HepG2 (cell line): ENCODE data around the gene CNNM2. TPM values are rescaled to one million over a fixed set of nuclear protein-coding genes. Genes with fewer than 3 reads are reported as not detected.

Experiments used
- CHD2 ChIP-seq: IDR thresholded peaks from 2 replicates; pipeline ENCODE4 v1.6.1; 2011; ENCODE audit warnings: low read depth, low read length, improper control_type of control experiment
- CHD4 ChIP-seq: fragments of 200-600 bp; sonication (generic); IDR thresholded peaks from 2 replicates; pipeline ENCODE4 v1.7.0; 2017; ENCODE audit warnings: mild to moderate bottlenecking, low read length, borderline replicate concordance
- ETV6 ChIP-seq: sonication (generic); formaldehyde crosslinking; conservative IDR thresholded peaks from 2 replicates; pipeline ENCODE4 v1.4.0; 2020; ENCODE audit warnings: missing genetic modification reagents
- FOXM1 ChIP-seq: sonication (generic); formaldehyde crosslinking; IDR thresholded peaks from 2 replicates; pipeline ENCODE4 v1.5.0; 2020; ENCODE audit warnings: missing genetic modification reagents
- IKZF4 ChIP-seq: sonication (generic); formaldehyde crosslinking; IDR thresholded peaks from 2 replicates; pipeline ENCODE4 v1.5.1; 2020; ENCODE audit warnings: borderline replicate concordance, mild to moderate bottlenecking, low read depth, missing genetic modification reagents; ENCODE audit errors: not compliant biosample characterization
- KIAA2018 ChIP-seq: sonication (generic); formaldehyde crosslinking; IDR thresholded peaks from 2 replicates; pipeline ENCODE4 v1.5.0; 2020; ENCODE audit warnings: mild to moderate bottlenecking, missing genetic modification reagents, borderline replicate concordance
- MXD1 ChIP-seq: sonication (generic); formaldehyde crosslinking; IDR thresholded peaks from 2 replicates; pipeline ENCODE4 v1.4.0; 2020; ENCODE audit warnings: mild to moderate bottlenecking, missing genetic modification reagents
- SMARCC2 ChIP-seq: fragments of 450-650 bp; IDR thresholded peaks from 2 replicates; pipeline ENCODE4 v1.6.1; 2017; ENCODE audit warnings: antibody characterized with exemption, mild to moderate bottlenecking
- ZFX ChIP-seq: sonication (generic); formaldehyde crosslinking; IDR thresholded peaks from 2 replicates; pipeline ENCODE4 v1.4.0; 2020; ENCODE audit warnings: mild to moderate bottlenecking, low read depth, missing genetic modification reagents, moderate library complexity
- ZNF644 ChIP-seq: IDR thresholded peaks from 2 replicates; pipeline ENCODE4 v1.6.1; 2016; ENCODE audit warnings: low read depth
- ZZZ3 ChIP-seq: sonication (generic); formaldehyde crosslinking; IDR thresholded peaks from 2 replicates; pipeline ENCODE4 v1.4.0; 2020; ENCODE audit warnings: missing genetic modification reagents, mild to moderate bottlenecking, borderline replicate concordance
- polyA plus RNA-seq, 8 experiments: library from polyadenylated mRNA; depleted of rRNA in 3 of 8; stranded (reverse) in 7 of 8; unstranded in 1 of 8; fragments of >200 nt; fragmentation: Illumina TruSeq in 4 of 8; extraction: Trizol in 4 of 8; gene quantifications; 2 replicates each; pipeline versions ENCODE4 v1.2.1 to v1.2.3, GENCODE V29; 2011 to 2016; ENCODE audit warnings: low read depth in 4 of 8, missing spikeins in 1 of 8, mixed read lengths in 1 of 8; ENCODE audit not compliant: insufficient read depth in 1 of 8
- total RNA-seq, 5 experiments: library from RNA; depleted of rRNA; stranded (reverse); fragments of >200 nt; fragmentation: Illumina TruSeq; extraction: Trizol; gene quantifications; 2 replicates each; pipeline ENCODE4 v1.2.3, GENCODE V29; 2016; ENCODE audit warnings: low read depth in 1 of 5
- TF ChIP-seq, protein P1 (sequence below): sonication (generic); formaldehyde crosslinking; IDR thresholded peaks from 2 replicates; pipeline ENCODE4 v1.4.0; 2020; ENCODE audit warnings: missing genetic modification reagents
- TF ChIP-seq, protein P2 (sequence below): sonication (generic); formaldehyde crosslinking; IDR thresholded peaks from 2 replicates; pipeline ENCODE4 v1.8.0; 2022; ENCODE audit warnings: missing genetic modification reagents, low read depth, mild to moderate bottlenecking, borderline replicate concordance
- TF ChIP-seq, protein P3 (sequence below): sonication (generic); formaldehyde crosslinking; IDR thresholded peaks from 2 replicates; pipeline ENCODE4 v1.4.0; 2020; ENCODE audit warnings: missing genetic modification reagents, borderline replicate concordance

CNNM2 gene
- total and polyA plus RNA-seq, 2 of the 13 experiments (the other 11 are each of a cell fraction or from before 2014, with no cell fraction given): 7.1 to 9.0 TPM

DNA sequence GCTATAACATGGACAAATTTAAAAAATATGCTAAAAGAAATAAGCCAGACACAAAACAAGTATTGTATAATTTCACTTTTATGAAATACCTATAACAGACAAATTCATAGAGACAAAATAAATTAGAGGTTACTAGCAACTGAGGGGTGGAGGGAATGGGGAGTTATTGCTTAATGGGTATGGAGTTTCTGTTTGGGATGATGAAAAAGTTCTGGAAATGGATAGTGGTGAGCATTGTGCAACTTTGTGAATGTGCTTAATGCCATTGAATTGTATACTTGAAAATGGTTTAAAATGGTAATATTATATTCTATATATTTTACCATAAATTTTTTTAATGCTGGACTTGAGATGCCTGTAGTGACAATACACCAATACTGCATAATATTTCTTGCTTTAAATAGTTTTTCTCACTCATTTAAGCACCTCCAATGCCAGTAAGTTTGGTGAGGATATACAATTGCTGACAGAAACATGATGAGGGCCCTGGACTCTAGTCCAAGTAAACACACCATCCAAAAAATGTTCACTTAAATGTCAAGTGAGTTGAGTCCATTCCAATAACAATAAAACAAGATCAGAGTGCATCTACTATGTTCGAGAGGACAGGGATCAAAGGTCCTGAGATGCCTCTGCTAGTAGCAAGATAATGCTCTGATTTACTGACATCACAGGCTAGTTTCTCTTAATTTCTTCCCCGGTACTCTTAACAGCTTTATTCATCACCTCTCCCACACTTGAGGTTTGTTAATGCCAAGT is 203.1 kb downstream of the CNNM2 start (continued):
- TF ChIP-seq, protein P1, sequence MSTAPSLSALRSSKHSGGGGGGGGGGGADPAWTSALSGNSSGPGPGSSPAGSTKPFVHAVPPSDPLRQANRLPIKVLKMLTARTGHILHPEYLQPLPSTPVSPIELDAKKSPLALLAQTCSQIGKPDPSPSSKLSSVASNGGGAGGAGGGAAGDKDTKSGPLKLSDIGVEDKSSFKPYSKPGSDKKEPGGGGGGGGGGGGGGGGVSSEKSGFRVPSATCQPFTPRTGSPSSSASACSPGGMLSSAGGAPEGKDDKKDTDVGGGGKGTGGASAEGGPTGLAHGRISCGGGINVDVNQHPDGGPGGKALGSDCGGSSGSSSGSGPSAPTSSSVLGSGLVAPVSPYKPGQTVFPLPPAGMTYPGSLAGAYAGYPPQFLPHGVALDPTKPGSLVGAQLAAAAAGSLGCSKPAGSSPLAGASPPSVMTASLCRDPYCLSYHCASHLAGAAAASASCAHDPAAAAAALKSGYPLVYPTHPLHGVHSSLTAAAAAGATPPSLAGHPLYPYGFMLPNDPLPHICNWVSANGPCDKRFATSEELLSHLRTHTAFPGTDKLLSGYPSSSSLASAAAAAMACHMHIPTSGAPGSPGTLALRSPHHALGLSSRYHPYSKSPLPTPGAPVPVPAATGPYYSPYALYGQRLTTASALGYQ (CRISPR knock-in tag): peak; percentile 30; the same call in 1 of the 2 replicates
- TF ChIP-seq, protein P2, sequence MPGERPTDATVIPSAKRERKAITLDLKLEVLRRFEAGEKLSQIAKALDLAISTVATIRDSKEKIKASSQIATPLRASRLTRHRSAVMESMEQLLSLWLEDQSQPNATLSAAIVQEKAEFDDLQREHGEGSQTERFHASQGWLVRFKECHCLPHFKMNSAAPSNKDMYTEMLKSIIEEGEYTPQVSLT (CRISPR knock-in tag): no peak
- TF ChIP-seq KIAA2018 (no peak), ETV6 (no peak), SMARCC2 (no peak), MXD1 (CRISPR knock-in tag) (no peak), CHD4 (no peak), ZZZ3 (CRISPR knock-in tag) (no peak), IKZF4 (CRISPR knock-in tag) (no peak), ZNF644 (CRISPR knock-in tag) (peak; percentile 87; the same call in 1 of the 2 replicates), ZFX (no peak), FOXM1 (no peak), CHD2 (no peak)
- TF ChIP-seq, protein P3, sequence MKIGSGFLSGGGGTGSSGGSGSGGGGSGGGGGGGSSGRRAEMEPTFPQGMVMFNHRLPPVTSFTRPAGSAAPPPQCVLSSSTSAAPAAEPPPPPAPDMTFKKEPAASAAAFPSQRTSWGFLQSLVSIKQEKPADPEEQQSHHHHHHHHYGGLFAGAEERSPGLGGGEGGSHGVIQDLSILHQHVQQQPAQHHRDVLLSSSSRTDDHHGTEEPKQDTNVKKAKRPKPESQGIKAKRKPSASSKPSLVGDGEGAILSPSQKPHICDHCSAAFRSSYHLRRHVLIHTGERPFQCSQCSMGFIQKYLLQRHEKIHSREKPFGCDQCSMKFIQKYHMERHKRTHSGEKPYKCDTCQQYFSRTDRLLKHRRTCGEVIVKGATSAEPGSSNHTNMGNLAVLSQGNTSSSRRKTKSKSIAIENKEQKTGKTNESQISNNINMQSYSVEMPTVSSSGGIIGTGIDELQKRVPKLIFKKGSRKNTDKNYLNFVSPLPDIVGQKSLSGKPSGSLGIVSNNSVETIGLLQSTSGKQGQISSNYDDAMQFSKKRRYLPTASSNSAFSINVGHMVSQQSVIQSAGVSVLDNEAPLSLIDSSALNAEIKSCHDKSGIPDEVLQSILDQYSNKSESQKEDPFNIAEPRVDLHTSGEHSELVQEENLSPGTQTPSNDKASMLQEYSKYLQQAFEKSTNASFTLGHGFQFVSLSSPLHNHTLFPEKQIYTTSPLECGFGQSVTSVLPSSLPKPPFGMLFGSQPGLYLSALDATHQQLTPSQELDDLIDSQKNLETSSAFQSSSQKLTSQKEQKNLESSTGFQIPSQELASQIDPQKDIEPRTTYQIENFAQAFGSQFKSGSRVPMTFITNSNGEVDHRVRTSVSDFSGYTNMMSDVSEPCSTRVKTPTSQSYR: no peak
